HCT116 (cell line): ENCODE measurements around the gene NCAPG. TPM values are rescaled to one million over a fixed set of nuclear protein-coding genes. Genes with fewer than 3 reads are reported as not detected.

Experiments used
- ATAC-seq: fragments of 200-7000 bp; cut with Tn5 transposase; 2 replicates; pipeline ENCODE4 v1.9.1; 2020; ENCODE audit warnings: mild to moderate bottlenecking, moderate library complexity
- BruUV-seq: library from RNA; stranded (reverse); fragments of 400-500 nt; replicated peaks from 2 replicates; lab custom pipeline; 2021; lab: Mats Ljungman, UMichigan
- CTCF ChIA-PET: fragments of 300-600 bp; sonication (Branson Sonifier 250); formaldehyde crosslinking; loops from one replicate; lab custom pipeline; 2021; ENCODE audit warnings: antibody characterized with exemption; lab: Charles Lee
- POLR2A ChIA-PET: fragments of 300-600, 350-600 bp; sonication (Branson Sonifier 250); formaldehyde crosslinking; loops from one replicate; lab custom pipeline; 2021; ENCODE audit warnings: antibody characterized with exemption; lab: Charles Lee
- RAD21 ChIA-PET, 2 experiments: fragments of 300-600 bp; sonication (Branson Sonifier 250); formaldehyde crosslinking; loops; one replicate each; lab custom pipeline; 2023; ENCODE audit warnings: low total read pairs in 2 of 2; ENCODE audit not compliant: uncharacterized antibody in 2 of 2, unreplicated experiment in 2 of 2, low non-redundant PET in 1 of 2; lab: Charles Lee
- DNase-seq: peaks from one replicate; pipeline ENCODE4 v3.0.0-alpha.2; 2010; ENCODE audit warnings: low read depth, low spot score
- H2AFZ ChIP-seq: fragments of 200-600 bp; shearing (Covaris generic), sonication (generic); 2 replicates; pipeline ENCODE4 v1.6.1; 2017; ENCODE audit warnings: low read depth, mixed run types, mixed read lengths, antibody characterized with exemption, low read length; ENCODE audit not compliant: poor library complexity, severe bottlenecking
- H3K27ac ChIP-seq: 2 replicates; pipeline ENCODE4 v1.5.1; 2012; ENCODE audit warnings: low read depth, low read length
- H3K27me3 ChIP-seq: fragments of 200-600 bp; sonication (generic); 2 replicates; pipeline ENCODE4 v1.6.1; 2016; ENCODE audit warnings: mixed run types, low read length, mixed read lengths; ENCODE audit not compliant: insufficient read depth
- H3K36me3 ChIP-seq, 2 experiments: fragments of 200-500 bp in 1 of 2; fragments of 200-600 bp in 1 of 2; sonication (Bioruptor generic) in 1 of 2; sonication (generic) in 1 of 2; 2 replicates each; pipeline versions ENCODE4 v1.5.1 to v1.6.1; 2014 to 2016; ENCODE audit warnings: low read length in 2 of 2, inconsistent platforms in 1 of 2, mixed read lengths in 1 of 2, mixed run types in 1 of 2; ENCODE audit not compliant: insufficient read depth in 2 of 2, control insufficient read depth in 1 of 2
- H3K4me1 ChIP-seq, 2 experiments: fragments of 200-600 bp in 1 of 2; sonication (generic) in 1 of 2; 2 replicates each; pipeline versions ENCODE4 v1.5.1 to v1.6.1; 2012 to 2017; ENCODE audit warnings: low read length in 2 of 2, inconsistent platforms in 1 of 2, mild to moderate bottlenecking in 1 of 2, mixed read lengths in 1 of 2, mixed run types in 1 of 2, moderate library complexity in 1 of 2; ENCODE audit not compliant: insufficient read depth in 2 of 2, control insufficient read depth in 1 of 2
- H3K4me2 ChIP-seq: fragments of 200-600 bp; sonication (generic); 2 replicates; pipeline ENCODE4 v1.6.1; 2017; ENCODE audit warnings: mixed run types, low read length, mixed read lengths
- H3K4me3 ChIP-seq, 2 experiments: fragments of 200-600 bp in 1 of 2; sonication (generic) in 1 of 2; replicated peaks in 1 of 2; 2 replicates each; pipeline ENCODE4 v1.5.1; 2011 to 2016; ENCODE audit warnings: low read length in 2 of 2, control low read depth in 1 of 2, low read depth in 1 of 2, mild to moderate bottlenecking in 1 of 2, mixed read lengths in 1 of 2, mixed run types in 1 of 2
- H3K79me2 ChIP-seq: fragments of 200-600 bp; sonication (generic); 2 replicates; pipeline ENCODE4 v1.6.1; 2017; ENCODE audit warnings: mild to moderate bottlenecking, mixed run types, low read length, moderate library complexity, mixed read lengths; ENCODE audit not compliant: insufficient read depth
- H3K9ac ChIP-seq: fragments of 200-600 bp; sonication (generic); 2 replicates; pipeline ENCODE4 v1.6.1; 2016; ENCODE audit warnings: low read length, mixed read lengths
- H3K9me2 ChIP-seq: fragments of 200-600 bp; sonication (generic), shearing (Covaris generic); 2 replicates; pipeline ENCODE4 v1.6.1; 2017; ENCODE audit warnings: mixed run types, mild to moderate bottlenecking, moderate library complexity; ENCODE audit not compliant: insufficient read depth
- H3K9me3 ChIP-seq, 2 experiments: fragments of 200-500 bp in 1 of 2; fragments of 200-600 bp in 1 of 2; sonication (Bioruptor generic) in 1 of 2; sonication (generic) in 1 of 2; 2 replicates each; pipeline ENCODE4 v1.6.1; 2014 to 2017; ENCODE audit warnings: low read length in 2 of 2, mixed read lengths in 2 of 2, inconsistent platforms in 1 of 2, low read depth in 1 of 2, mild to moderate bottlenecking in 1 of 2, mixed run types in 1 of 2, moderate library complexity in 1 of 2; ENCODE audit not compliant: control insufficient read depth in 1 of 2, insufficient read depth in 1 of 2
- H4K20me1 ChIP-seq: fragments of 200-600 bp; sonication (generic), shearing (Covaris generic); 2 replicates; pipeline ENCODE4 v1.6.1; 2017; ENCODE audit warnings: mixed run types, mild to moderate bottlenecking, moderate library complexity; ENCODE audit not compliant: insufficient read depth
- ATF3 ChIP-seq: IDR thresholded peaks from 2 replicates; pipeline ENCODE4 v1.6.1; 2012
- CBX3 ChIP-seq: IDR thresholded peaks from 2 replicates; pipeline ENCODE4 v1.6.1; 2012; ENCODE audit warnings: low read depth
- CEBPB ChIP-seq: IDR thresholded peaks from 2 replicates; pipeline ENCODE4 v1.6.1; 2012; ENCODE audit warnings: low read depth
- CTCF ChIP-seq, 3 experiments: fragments of 200-600 bp in 1 of 3; sonication (generic) in 1 of 3; IDR thresholded peaks in 2 of 3; conservative IDR thresholded peaks in 1 of 3; 2 replicates each; pipeline ENCODE4 v1.5.1; 2012 to 2017; ENCODE audit warnings: low read depth in 2 of 3, low read length in 2 of 3, antibody characterized with exemption in 1 of 3, borderline replicate concordance in 1 of 3, control low read depth in 1 of 3, mild to moderate bottlenecking in 1 of 3, mixed read lengths in 1 of 3, mixed run types in 1 of 3, moderate library complexity in 1 of 3; ENCODE audit not compliant: insufficient read depth in 1 of 3
- EGR1 ChIP-seq: IDR thresholded peaks from 2 replicates; pipeline ENCODE4 v1.6.1; 2012; ENCODE audit warnings: low read depth
- ELF1 ChIP-seq: IDR thresholded peaks from 2 replicates; pipeline ENCODE4 v1.6.1; 2012; ENCODE audit warnings: low read depth, borderline replicate concordance
- EZH2phosphoT487 ChIP-seq: fragments of 200-600 bp; IDR thresholded peaks from 2 replicates; pipeline ENCODE4 v1.6.1; 2018; ENCODE audit warnings: antibody characterized with exemption, borderline replicate concordance
- FOSL1 ChIP-seq: IDR thresholded peaks from 2 replicates; pipeline ENCODE4 v1.6.1; 2012; ENCODE audit warnings: low read depth
- JUND ChIP-seq: IDR thresholded peaks from 2 replicates; pipeline ENCODE4 v1.6.1; 2012
- MAX ChIP-seq: IDR thresholded peaks from 2 replicates; pipeline ENCODE4 v1.6.1; 2012
- POLR2A ChIP-seq: IDR thresholded peaks from 2 replicates; pipeline ENCODE4 v1.7.0; 2011; ENCODE audit warnings: borderline replicate concordance; ENCODE audit not compliant: insufficient read depth, insufficient read length; ENCODE audit errors: extremely low read depth
- POLR2AphosphoS5 ChIP-seq: IDR thresholded peaks from 2 replicates; pipeline ENCODE4 v1.6.1; 2011; ENCODE audit warnings: mild to moderate bottlenecking, low read depth, low read length, moderate library complexity
- SIN3A ChIP-seq: IDR thresholded peaks from 2 replicates; pipeline ENCODE4 v1.6.1; 2012; ENCODE audit warnings: low read depth
- SP1 ChIP-seq: IDR thresholded peaks from 2 replicates; pipeline ENCODE4 v1.6.1; 2012; ENCODE audit warnings: low read depth
- SRF ChIP-seq: IDR thresholded peaks from 2 replicates; pipeline ENCODE4 v1.6.1; 2012; ENCODE audit warnings: low read depth
- TCF7L2 ChIP-seq: IDR thresholded peaks from 2 replicates; pipeline ENCODE4 v1.7.0; 2011; ENCODE audit warnings: borderline replicate concordance, inconsistent platforms; ENCODE audit not compliant: insufficient read depth, insufficient read length; ENCODE audit errors: extremely low read depth
- ZFX ChIP-seq: fragments of 450-650 bp; IDR thresholded peaks from 2 replicates; pipeline ENCODE4 v1.6.1; 2017
- ZNF274 ChIP-seq: fragments of 200-500 bp; sonication (Bioruptor generic); IDR thresholded peaks from 2 replicates; pipeline ENCODE4 v1.6.1; 2014; ENCODE audit warnings: mild to moderate bottlenecking, low read depth, low read length, inconsistent platforms
- intact Hi-C: fragments of 100-400 bp; cut with micrococcal nuclease; formaldehyde crosslinking; loops from 2 replicates; pipeline ENCODE4 v1.10.0; 2022
- total RNA-seq: library from RNA; stranded (reverse); gene quantifications from one replicate; pipeline ENCODE4 v1.2.1, GENCODE V29; 2021; ENCODE audit not compliant: unreplicated experiment

The NCAPG gene
- total RNA-seq, 1 experiment from 2014 or later, result 79.4 TPM

GRCh38 chr4:17765514-17766286, 45.1 kb upstream of the NCAPG start:
- Histone ChIP-seq H3K27ac (no peak overlapping the region), H3K27me3 (no peaks in the 10 kb centered on the region), H4K20me1 (no peaks in the 10 kb centered on the region), H3K36me3 (no peaks in the 10 kb centered on the region), H3K79me2 (no peaks in the 10 kb centered on the region), H3K4me1 (no peaks in the 10 kb centered on the region), H3K4me2 (no peak overlapping the region), H3K9ac (no peak overlapping the region), H3K9me2 (no peaks in the 10 kb centered on the region), H3K4me3 (no peak overlapping the region), H2AFZ (no peak overlapping the region), H3K9me3 (no peaks in the 10 kb centered on the region)
- intact Hi-C loops, result no loop called here
- no TSS peak for BruUV-seq
- no peak for DNase-seq
- no peak for ATAC-seq
- CTCF ChIA-PET, result no interaction called here
- POLR2A ChIA-PET, result no interaction called here
- TF ChIP-seq SRF (no peak), CBX3 (no peak), POLR2A (no peak), SIN3A (no peak), ELF1 (no peak), EGR1 (no peak), CTCF (IDR thresholded peaks at IDR 0.05 in 2 of 3, conservative IDR thresholded peaks at IDR 0.05 in 1 of 3; ENCODE audit: borderline replicate concordance in 1 of 3, insufficient read depth in 1 of 3, low read depth in 2 of 3, low read length in 2 of 3) (no peak), ATF3 (no peak), SP1 (no peak), ZNF274 (no peak), CEBPB (no peak), EZH2phosphoT487 (no peak), FOSL1 (no peak), JUND (no peak), MAX (no peak), POLR2AphosphoS5 (no peak), ZFX (no peak), TCF7L2 (no peak)
- RAD21 ChIA-PET, result no interaction called here
